HepG2 (cell line): ENCODE results near the gene OGFR. TPM values are rescaled to one million over a fixed set of nuclear protein-coding genes. Genes with fewer than 3 reads are reported as not detected.

Experiments
- HNRNPLL ChIP-seq: fragments of 200-400 bp; formaldehyde crosslinking; IDR thresholded peaks from 2 replicates; pipeline ENCODE4 v1.6.1; 2017; ENCODE audit warnings: mild to moderate bottlenecking, low read depth, low read length; ENCODE audit not compliant: poor library complexity, severe bottlenecking
- RORA ChIP-seq: sonication (generic); formaldehyde crosslinking; IDR thresholded peaks from 2 replicates; pipeline ENCODE4 v1.5.0; 2020; ENCODE audit warnings: mild to moderate bottlenecking, missing genetic modification reagents, moderate library complexity
- SIN3A ChIP-seq: IDR thresholded peaks from 2 replicates; pipeline ENCODE4 v1.6.1; 2011; ENCODE audit warnings: low read depth, mild to moderate bottlenecking, control low read depth, low read length, borderline replicate concordance
- SMAD1 ChIP-seq: sonication (generic); formaldehyde crosslinking; IDR thresholded peaks from 2 replicates; pipeline ENCODE4 v1.4.0; 2020; ENCODE audit warnings: missing genetic modification reagents, low read depth, mild to moderate bottlenecking, borderline replicate concordance
- ZNF10 ChIP-seq: sonication (generic); formaldehyde crosslinking; IDR thresholded peaks from 2 replicates; pipeline ENCODE4 v1.4.0; 2020; ENCODE audit warnings: mild to moderate bottlenecking, low read depth, missing genetic modification reagents, borderline replicate concordance
- polyA plus RNA-seq, 8 experiments: library from polyadenylated mRNA; depleted of rRNA in 3 of 8; stranded (reverse) in 7 of 8; unstranded in 1 of 8; fragments of >200 nt; fragmentation: Illumina TruSeq in 4 of 8; extraction: Trizol in 4 of 8; gene quantifications; 2 replicates each; pipeline versions ENCODE4 v1.2.1 to v1.2.3, GENCODE V29; 2011 to 2016; ENCODE audit warnings: low read depth in 4 of 8, missing spikeins in 1 of 8, mixed read lengths in 1 of 8; ENCODE audit not compliant: insufficient read depth in 1 of 8
- total RNA-seq, 5 experiments: library from RNA; depleted of rRNA; stranded (reverse); fragments of >200 nt; fragmentation: Illumina TruSeq; extraction: Trizol; gene quantifications; 2 replicates each; pipeline ENCODE4 v1.2.3, GENCODE V29; 2016; ENCODE audit warnings: low read depth in 1 of 5
- TF ChIP-seq, protein P1 (sequence below): sonication (generic); formaldehyde crosslinking; IDR thresholded peaks from 2 replicates; pipeline ENCODE4 v1.4.0; 2020; ENCODE audit warnings: mild to moderate bottlenecking, low read depth, missing genetic modification reagents
- TF ChIP-seq, protein P2 (sequence below): sonication (generic); formaldehyde crosslinking; IDR thresholded peaks from 2 replicates; pipeline ENCODE4 v1.8.0; 2022; ENCODE audit warnings: missing genetic modification reagents, mild to moderate bottlenecking, moderate library complexity, borderline replicate concordance
- TF ChIP-seq, protein P3 (sequence below): sonication (generic); formaldehyde crosslinking; IDR thresholded peaks from 2 replicates; pipeline ENCODE4 v1.9.0; 2022; ENCODE audit warnings: missing genetic modification reagents, mild to moderate bottlenecking, borderline replicate concordance
- TF ChIP-seq, protein P4 (sequence below): sonication (generic); formaldehyde crosslinking; IDR thresholded peaks from 2 replicates; pipeline ENCODE4 v1.4.0; 2020; ENCODE audit warnings: missing genetic modification reagents, mild to moderate bottlenecking, borderline replicate concordance
- TF ChIP-seq, protein P5 (sequence below): sonication (generic); formaldehyde crosslinking; IDR thresholded peaks from 2 replicates; pipeline ENCODE4 v1.4.0; 2020; ENCODE audit warnings: mild to moderate bottlenecking, missing genetic modification reagents
- TF ChIP-seq, protein P6 (sequence below): sonication (generic); formaldehyde crosslinking; IDR thresholded peaks from 2 replicates; pipeline ENCODE4 v1.9.0; 2021; ENCODE audit warnings: missing genetic modification reagents, borderline replicate concordance
- TF ChIP-seq, protein P7 (sequence below): fragments of 450-650 bp; IDR thresholded peaks from 2 replicates; pipeline ENCODE4 v1.6.1; 2016

Gene OGFR
- total and polyA plus RNA-seq, 2 of the 13 experiments (the other 11 are each of a cell fraction or from before 2014, with no cell fraction given), result 47.7 to 81.8 TPM

DNA sequence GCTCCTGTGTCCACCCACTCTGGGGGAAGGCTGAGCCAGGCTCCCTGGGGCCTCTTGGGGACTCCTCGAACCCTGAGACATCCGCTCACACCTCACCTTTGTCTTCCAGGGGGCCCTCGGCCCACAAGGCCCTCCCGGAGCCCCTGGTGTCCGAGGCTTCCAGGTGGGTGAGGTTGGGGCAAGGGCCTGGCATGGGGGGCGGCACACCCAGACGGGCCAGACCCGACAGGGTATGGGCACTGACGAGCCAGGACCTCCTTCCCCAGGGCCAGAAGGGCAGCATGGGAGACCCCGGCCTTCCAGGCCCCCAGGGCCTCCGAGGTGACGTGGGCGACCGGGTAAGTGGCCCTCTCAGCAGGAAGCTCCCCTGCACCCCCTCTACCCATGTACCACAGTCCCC lies 25.6 kb downstream of the OGFR start (continued):
- TF ChIP-seq, protein P1, sequence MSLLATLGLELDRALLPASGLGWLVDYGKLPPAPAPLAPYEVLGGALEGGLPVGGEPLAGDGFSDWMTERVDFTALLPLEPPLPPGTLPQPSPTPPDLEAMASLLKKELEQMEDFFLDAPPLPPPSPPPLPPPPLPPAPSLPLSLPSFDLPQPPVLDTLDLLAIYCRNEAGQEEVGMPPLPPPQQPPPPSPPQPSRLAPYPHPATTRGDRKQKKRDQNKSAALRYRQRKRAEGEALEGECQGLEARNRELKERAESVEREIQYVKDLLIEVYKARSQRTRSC (CRISPR knock-in tag), result no peak
- TF ChIP-seq, protein P2, sequence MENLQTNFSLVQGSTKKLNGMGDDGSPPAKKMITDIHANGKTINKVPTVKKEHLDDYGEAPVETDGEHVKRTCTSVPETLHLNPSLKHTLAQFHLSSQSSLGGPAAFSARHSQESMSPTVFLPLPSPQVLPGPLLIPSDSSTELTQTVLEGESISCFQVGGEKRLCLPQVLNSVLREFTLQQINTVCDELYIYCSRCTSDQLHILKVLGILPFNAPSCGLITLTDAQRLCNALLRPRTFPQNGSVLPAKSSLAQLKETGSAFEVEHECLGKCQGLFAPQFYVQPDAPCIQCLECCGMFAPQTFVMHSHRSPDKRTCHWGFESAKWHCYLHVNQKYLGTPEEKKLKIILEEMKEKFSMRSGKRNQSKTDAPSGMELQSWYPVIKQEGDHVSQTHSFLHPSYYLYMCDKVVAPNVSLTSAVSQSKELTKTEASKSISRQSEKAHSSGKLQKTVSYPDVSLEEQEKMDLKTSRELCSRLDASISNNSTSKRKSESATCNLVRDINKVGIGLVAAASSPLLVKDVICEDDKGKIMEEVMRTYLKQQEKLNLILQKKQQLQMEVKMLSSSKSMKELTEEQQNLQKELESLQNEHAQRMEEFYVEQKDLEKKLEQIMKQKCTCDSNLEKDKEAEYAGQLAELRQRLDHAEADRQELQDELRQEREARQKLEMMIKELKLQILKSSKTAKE (CRISPR knock-in tag), result no peak
- TF ChIP-seq RORA (no peak), SIN3A (no peak), SMAD1 (CRISPR knock-in tag) (no peak), ZNF10 (CRISPR knock-in tag) (no peak), HNRNPLL (no peak)
- TF ChIP-seq, protein P3, sequence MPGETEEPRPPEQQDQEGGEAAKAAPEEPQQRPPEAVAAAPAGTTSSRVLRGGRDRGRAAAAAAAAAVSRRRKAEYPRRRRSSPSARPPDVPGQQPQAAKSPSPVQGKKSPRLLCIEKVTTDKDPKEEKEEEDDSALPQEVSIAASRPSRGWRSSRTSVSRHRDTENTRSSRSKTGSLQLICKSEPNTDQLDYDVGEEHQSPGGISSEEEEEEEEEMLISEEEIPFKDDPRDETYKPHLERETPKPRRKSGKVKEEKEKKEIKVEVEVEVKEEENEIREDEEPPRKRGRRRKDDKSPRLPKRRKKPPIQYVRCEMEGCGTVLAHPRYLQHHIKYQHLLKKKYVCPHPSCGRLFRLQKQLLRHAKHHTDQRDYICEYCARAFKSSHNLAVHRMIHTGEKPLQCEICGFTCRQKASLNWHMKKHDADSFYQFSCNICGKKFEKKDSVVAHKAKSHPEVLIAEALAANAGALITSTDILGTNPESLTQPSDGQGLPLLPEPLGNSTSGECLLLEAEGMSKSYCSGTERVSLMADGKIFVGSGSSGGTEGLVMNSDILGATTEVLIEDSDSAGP (CRISPR knock-in tag), result no peak
- TF ChIP-seq, protein P4, sequence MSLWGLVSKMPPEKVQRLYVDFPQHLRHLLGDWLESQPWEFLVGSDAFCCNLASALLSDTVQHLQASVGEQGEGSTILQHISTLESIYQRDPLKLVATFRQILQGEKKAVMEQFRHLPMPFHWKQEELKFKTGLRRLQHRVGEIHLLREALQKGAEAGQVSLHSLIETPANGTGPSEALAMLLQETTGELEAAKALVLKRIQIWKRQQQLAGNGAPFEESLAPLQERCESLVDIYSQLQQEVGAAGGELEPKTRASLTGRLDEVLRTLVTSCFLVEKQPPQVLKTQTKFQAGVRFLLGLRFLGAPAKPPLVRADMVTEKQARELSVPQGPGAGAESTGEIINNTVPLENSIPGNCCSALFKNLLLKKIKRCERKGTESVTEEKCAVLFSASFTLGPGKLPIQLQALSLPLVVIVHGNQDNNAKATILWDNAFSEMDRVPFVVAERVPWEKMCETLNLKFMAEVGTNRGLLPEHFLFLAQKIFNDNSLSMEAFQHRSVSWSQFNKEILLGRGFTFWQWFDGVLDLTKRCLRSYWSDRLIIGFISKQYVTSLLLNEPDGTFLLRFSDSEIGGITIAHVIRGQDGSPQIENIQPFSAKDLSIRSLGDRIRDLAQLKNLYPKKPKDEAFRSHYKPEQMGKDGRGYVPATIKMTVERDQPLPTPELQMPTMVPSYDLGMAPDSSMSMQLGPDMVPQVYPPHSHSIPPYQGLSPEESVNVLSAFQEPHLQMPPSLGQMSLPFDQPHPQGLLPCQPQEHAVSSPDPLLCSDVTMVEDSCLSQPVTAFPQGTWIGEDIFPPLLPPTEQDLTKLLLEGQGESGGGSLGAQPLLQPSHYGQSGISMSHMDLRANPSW (CRISPR knock-in tag), result no peak
- TF ChIP-seq, protein P5, sequence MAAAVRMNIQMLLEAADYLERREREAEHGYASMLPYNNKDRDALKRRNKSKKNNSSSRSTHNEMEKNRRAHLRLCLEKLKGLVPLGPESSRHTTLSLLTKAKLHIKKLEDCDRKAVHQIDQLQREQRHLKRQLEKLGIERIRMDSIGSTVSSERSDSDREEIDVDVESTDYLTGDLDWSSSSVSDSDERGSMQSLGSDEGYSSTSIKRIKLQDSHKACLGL (CRISPR knock-in tag), result no peak
- TF ChIP-seq, protein P6, sequence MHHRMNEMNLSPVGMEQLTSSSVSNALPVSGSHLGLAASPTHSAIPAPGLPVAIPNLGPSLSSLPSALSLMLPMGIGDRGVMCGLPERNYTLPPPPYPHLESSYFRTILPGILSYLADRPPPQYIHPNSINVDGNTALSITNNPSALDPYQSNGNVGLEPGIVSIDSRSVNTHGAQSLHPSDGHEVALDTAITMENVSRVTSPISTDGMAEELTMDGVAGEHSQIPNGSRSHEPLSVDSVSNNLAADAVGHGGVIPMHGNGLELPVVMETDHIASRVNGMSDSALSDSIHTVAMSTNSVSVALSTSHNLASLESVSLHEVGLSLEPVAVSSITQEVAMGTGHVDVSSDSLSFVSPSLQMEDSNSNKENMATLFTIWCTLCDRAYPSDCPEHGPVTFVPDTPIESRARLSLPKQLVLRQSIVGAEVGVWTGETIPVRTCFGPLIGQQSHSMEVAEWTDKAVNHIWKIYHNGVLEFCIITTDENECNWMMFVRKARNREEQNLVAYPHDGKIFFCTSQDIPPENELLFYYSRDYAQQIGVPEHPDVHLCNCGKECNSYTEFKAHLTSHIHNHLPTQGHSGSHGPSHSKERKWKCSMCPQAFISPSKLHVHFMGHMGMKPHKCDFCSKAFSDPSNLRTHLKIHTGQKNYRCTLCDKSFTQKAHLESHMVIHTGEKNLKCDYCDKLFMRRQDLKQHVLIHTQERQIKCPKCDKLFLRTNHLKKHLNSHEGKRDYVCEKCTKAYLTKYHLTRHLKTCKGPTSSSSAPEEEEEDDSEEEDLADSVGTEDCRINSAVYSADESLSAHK, result no peak
- TF ChIP-seq, protein P7, sequence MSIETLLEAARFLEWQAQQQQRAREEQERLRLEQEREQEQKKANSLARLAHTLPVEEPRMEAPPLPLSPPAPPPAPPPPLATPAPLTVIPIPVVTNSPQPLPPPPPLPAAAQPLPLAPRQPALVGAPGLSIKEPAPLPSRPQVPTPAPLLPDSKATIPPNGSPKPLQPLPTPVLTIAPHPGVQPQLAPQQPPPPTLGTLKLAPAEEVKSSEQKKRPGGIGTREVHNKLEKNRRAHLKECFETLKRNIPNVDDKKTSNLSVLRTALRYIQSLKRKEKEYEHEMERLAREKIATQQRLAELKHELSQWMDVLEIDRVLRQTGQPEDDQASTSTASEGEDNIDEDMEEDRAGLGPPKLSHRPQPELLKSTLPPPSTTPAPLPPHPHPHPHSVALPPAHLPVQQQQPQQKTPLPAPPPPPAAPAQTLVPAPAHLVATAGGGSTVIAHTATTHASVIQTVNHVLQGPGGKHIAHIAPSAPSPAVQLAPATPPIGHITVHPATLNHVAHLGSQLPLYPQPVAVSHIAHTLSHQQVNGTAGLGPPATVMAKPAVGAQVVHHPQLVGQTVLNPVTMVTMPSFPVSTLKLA, result no peak
